H1 (cell line): Measurements from ENCODE around the gene SAP30L. TPM values are rescaled to one million over a fixed set of nuclear protein-coding genes. Genes with fewer than 3 reads are reported as not detected.

Experiments
- CTCF ChIA-PET: fragments of 300-600 bp; sonication (Branson Sonifier 250); formaldehyde crosslinking; loops from one replicate; lab custom pipeline; 2021; ENCODE audit not compliant: partially characterized antibody; lab: Charles Lee
- POLR2A ChIA-PET: fragments of 300-600 bp; sonication (Branson Sonifier 250); formaldehyde crosslinking; loops from one replicate; lab custom pipeline; 2021; ENCODE audit warnings: inconsistent platforms; ENCODE audit not compliant: partially characterized antibody; lab: Charles Lee
- DNase-seq, 2 experiments: peaks; one replicate each; pipeline versions ENCODE4 v3.0.0 to v3.0.0-alpha.2; 2010 to 2022; ENCODE audit warnings: low spot score in 2 of 2, low read depth in 1 of 2, mixed read lengths in 1 of 2
- FAIRE-seq: peaks from 2 replicates; lab custom pipeline; 2011; peaks lifted over from hg19 to GRCh38; lab: Jason Lieb, UNC
- H2AFZ ChIP-seq: 2 replicates; pipeline ENCODE4 v1.8.1; 2012; ENCODE audit warnings: low read length, inconsistent platforms
- H2AK5ac ChIP-seq: 2 replicates; pipeline ENCODE4 v1.6.1; 2013; ENCODE audit warnings: low read depth, low read length
- H2BK120ac ChIP-seq: replicated peaks from 2 replicates; pipeline ENCODE3; 2013; ENCODE audit warnings: low read depth, low read length, inconsistent platforms
- H2BK12ac ChIP-seq: 2 replicates; pipeline ENCODE4 v1.6.1; 2013; ENCODE audit warnings: low read depth, low read length
- H2BK15ac ChIP-seq: 2 replicates; pipeline ENCODE4 v1.6.1; 2013; ENCODE audit warnings: low read length
- H2BK20ac ChIP-seq: 2 replicates; pipeline ENCODE4 v1.6.1; 2013; ENCODE audit warnings: low read length
- H2BK5ac ChIP-seq: 2 replicates; pipeline ENCODE4 v1.6.1; 2013; ENCODE audit warnings: low read depth, low read length
- H3K14ac ChIP-seq: 2 replicates; pipeline ENCODE4 v1.6.1; 2013; ENCODE audit warnings: inconsistent platforms; ENCODE audit not compliant: insufficient read length
- H3K18ac ChIP-seq: 2 replicates; pipeline ENCODE4 v1.6.1; 2013; ENCODE audit warnings: low read length; ENCODE audit errors: extremely low read depth
- H3K23ac ChIP-seq: 2 replicates; pipeline ENCODE4 v1.6.1; 2013; ENCODE audit warnings: inconsistent platforms; ENCODE audit not compliant: insufficient read length
- H3K23me2 ChIP-seq: 2 replicates; pipeline ENCODE4 v1.6.1; 2013; ENCODE audit warnings: low read depth, low read length
- H3K27ac ChIP-seq: 2 replicates; pipeline ENCODE4 v1.6.1; 2011; ENCODE audit warnings: low read depth, low read length, inconsistent platforms
- H3K27me3 ChIP-seq, 4 experiments: replicated peaks in 1 of 4; 1 replicate in 1 of 4; 2 replicates in 3 of 4; pipeline versions ENCODE4 v1.6.1 to v1.8.1; 2011 to 2013; ENCODE audit warnings: low read length in 3 of 4, mild to moderate bottlenecking in 3 of 4, inconsistent platforms in 2 of 4, mixed read lengths in 2 of 4, moderate library complexity in 1 of 4; ENCODE audit not compliant: control insufficient read depth in 3 of 4, insufficient read depth in 3 of 4; ENCODE audit errors: extremely low read depth in 1 of 4
- H3K36me3 ChIP-seq, 4 experiments: 2 replicates each; pipeline versions ENCODE4 v1.6.1 to v1.8.1; 2011 to 2013; ENCODE audit warnings: mild to moderate bottlenecking in 4 of 4, low read length in 3 of 4, moderate library complexity in 2 of 4, control low read depth in 1 of 4, inconsistent platforms in 1 of 4; ENCODE audit not compliant: insufficient read depth in 4 of 4, control insufficient read depth in 2 of 4
- H3K4ac ChIP-seq: replicated peaks from 2 replicates; pipeline ENCODE3; 2013; ENCODE audit warnings: low read length, low read depth, mixed read lengths, inconsistent platforms; ENCODE audit not compliant: insufficient read length
- H3K4me1 ChIP-seq, 4 experiments: replicated peaks in 1 of 4; 1 replicate in 1 of 4; 2 replicates in 3 of 4; pipeline versions ENCODE4 v1.6.1 to v1.8.1; 2011 to 2013; ENCODE audit warnings: low read length in 3 of 4, inconsistent platforms in 2 of 4, mixed read lengths in 1 of 4; ENCODE audit not compliant: insufficient read depth in 4 of 4, control insufficient read depth in 3 of 4
- H3K4me2 ChIP-seq, 2 experiments: 2 replicates each; pipeline versions ENCODE4 v1.6.1 to v1.8.1; 2011 to 2013; ENCODE audit warnings: low read depth in 2 of 2, low read length in 2 of 2, control low read depth in 1 of 2, inconsistent platforms in 1 of 2, mild to moderate bottlenecking in 1 of 2; ENCODE audit not compliant: insufficient read depth in 1 of 2
- H3K4me3 ChIP-seq, 4 experiments: fragments of 200-600, 300-600 bp in 1 of 4; sonication (generic), shearing (Covaris generic), sonication (Bioruptor Twin) in 1 of 4; 2 replicates each; pipeline versions ENCODE4 v1.5.1 to v1.8.1; 2011 to 2016; ENCODE audit warnings: low read length in 4 of 4, low read depth in 3 of 4, control low read depth in 2 of 4, inconsistent platforms in 2 of 4, mild to moderate bottlenecking in 2 of 4, mixed read lengths in 1 of 4, moderate library complexity in 1 of 4; ENCODE audit not compliant: insufficient read depth in 2 of 4; ENCODE audit errors: extremely low read depth in 1 of 4
- H3K56ac ChIP-seq: replicated peaks from 2 replicates; pipeline ENCODE3; 2013; ENCODE audit warnings: low read depth, mild to moderate bottlenecking, mixed read lengths, low read length, inconsistent platforms; ENCODE audit not compliant: insufficient read length
- H3K79me1 ChIP-seq: 2 replicates; pipeline ENCODE4 v1.6.1; 2013; ENCODE audit warnings: low read depth, low read length, control low read depth
- H3K79me2 ChIP-seq, 2 experiments: 2 replicates each; pipeline versions ENCODE4 v1.6.1 to v1.8.1; 2012 to 2013; ENCODE audit warnings: low read length in 2 of 2, mild to moderate bottlenecking in 2 of 2, inconsistent platforms in 1 of 2; ENCODE audit not compliant: insufficient read depth in 2 of 2, control insufficient read depth in 1 of 2
- H3K9ac ChIP-seq, 4 experiments: replicated peaks in 1 of 4; 1 replicate in 1 of 4; 2 replicates in 3 of 4; pipeline versions ENCODE4 v1.6.1 to v1.8.1; 2011 to 2013; ENCODE audit warnings: low read depth in 3 of 4, low read length in 3 of 4, control low read depth in 2 of 4, mild to moderate bottlenecking in 2 of 4, moderate library complexity in 2 of 4, inconsistent platforms in 1 of 4; ENCODE audit errors: extremely low read depth in 1 of 4
- H3K9me3 ChIP-seq, 2 experiments: 2 replicates each; pipeline versions ENCODE4 v1.6.1 to v1.8.1; 2012 to 2013; ENCODE audit warnings: mild to moderate bottlenecking in 2 of 2, moderate library complexity in 2 of 2, control low read depth in 1 of 2, inconsistent platforms in 1 of 2, low read depth in 1 of 2, low read length in 1 of 2, mixed read lengths in 1 of 2; ENCODE audit not compliant: insufficient read depth in 2 of 2
- H4K20me1 ChIP-seq, 2 experiments: replicated peaks in 1 of 2; 2 replicates each; pipeline versions ENCODE3 to v1.8.1; 2011 to 2013; ENCODE audit warnings: inconsistent platforms in 2 of 2, low read length in 2 of 2, mild to moderate bottlenecking in 1 of 2; ENCODE audit not compliant: insufficient read depth in 2 of 2, control insufficient read depth in 1 of 2
- H4K5ac ChIP-seq: 2 replicates; pipeline ENCODE4 v1.6.1; 2013; ENCODE audit warnings: low read length, low read depth, mixed read lengths, inconsistent platforms; ENCODE audit not compliant: insufficient read length
- H4K8ac ChIP-seq: 2 replicates; pipeline ENCODE4 v1.8.0; 2013; ENCODE audit warnings: mild to moderate bottlenecking, moderate library complexity, low read length, inconsistent platforms; ENCODE audit not compliant: insufficient read depth; ENCODE audit errors: extremely low read depth
- H4K91ac ChIP-seq: replicated peaks from 2 replicates; pipeline ENCODE3; 2013; ENCODE audit warnings: low read length, mixed read lengths, inconsistent platforms; ENCODE audit not compliant: insufficient read length
- ATF2 ChIP-seq: IDR thresholded peaks from 2 replicates; pipeline ENCODE4 v1.6.1; 2012; ENCODE audit warnings: low read length, inconsistent platforms
- CTBP2 ChIP-seq: IDR thresholded peaks from 2 replicates; pipeline ENCODE4 v1.7.0; 2011; ENCODE audit warnings: borderline replicate concordance, mild to moderate bottlenecking, moderate library complexity, mixed read lengths, low read length; ENCODE audit not compliant: insufficient read depth, insufficient read length
- KDM1A ChIP-seq: fragments of 200-600, 300-600 bp; sonication (generic); IDR thresholded peaks from 2 replicates; pipeline ENCODE4 v1.7.1; 2016; ENCODE audit warnings: mild to moderate bottlenecking, low read length, borderline replicate concordance
- RFX5 ChIP-seq: IDR thresholded peaks from 2 replicates; pipeline ENCODE4 v1.6.1; 2011; ENCODE audit warnings: low read depth, low read length, improper control_type of control experiment, borderline replicate concordance
- SIRT6 ChIP-seq: IDR thresholded peaks from one replicate; pipeline ENCODE4 v1.7.1; 2012; ENCODE audit warnings: low read length, inconsistent platforms
- SP2 ChIP-seq: IDR thresholded peaks from 2 replicates; pipeline ENCODE4 v1.6.1; 2012; ENCODE audit warnings: mild to moderate bottlenecking, low read length, inconsistent platforms
- SRF ChIP-seq: IDR thresholded peaks from 2 replicates; pipeline ENCODE4 v1.6.1; 2011; ENCODE audit warnings: mild to moderate bottlenecking, low read depth, low read length, moderate library complexity
- TBP ChIP-seq: IDR thresholded peaks from 2 replicates; pipeline ENCODE4 v1.6.1; 2011; ENCODE audit warnings: low read depth, low read length, improper control_type of control experiment
- WGBS, 2 experiments: shearing (Covaris generic) in 1 of 2; methylation state at CpG; one replicate each; pipeline versions ENCODE4 v1.1.6 to v1.1.7; 2013 to 2015; ENCODE audit warnings: low lambda C conversion rate in 2 of 2, mixed read lengths in 2 of 2, inconsistent platforms in 1 of 2, low coverage in 1 of 2, missing lambda C conversion rate in 1 of 2; ENCODE audit not compliant: insufficient replicate concordance in 2 of 2, insufficient coverage in 1 of 2, insufficient read length in 1 of 2; ENCODE audit errors: extremely low coverage in 1 of 2, missing lambda C conversion rate in 1 of 2; 5-methylcytosine and 5-hydroxymethylcytosine counted together
- polyA plus RNA-seq, 7 experiments: library from polyadenylated mRNA; depleted of rRNA in 3 of 7; stranded (reverse) in 5 of 7; unstranded in 2 of 7; fragments of >200 nt in 5 of 7; fragments of 200-250 nt in 2 of 7; gene quantifications; 1 replicate in 5 of 7; 2 replicates in 1 of 7; 4 replicates in 1 of 7; pipeline versions ENCODE4 v1.2.1 to v1.2.3, GENCODE V29; 2011 to 2013; ENCODE audit warnings: missing spikeins in 2 of 7, mixed read lengths in 2 of 7
- total RNA-seq: library from RNA; stranded (reverse); fragmentation: NEBNext Ultra II Directional; extraction: Animal tissue kit (Norgen Biotek cat#: 25700); gene quantifications from 2 replicates; pipeline ENCODE4 v1.2.1, GENCODE V29; 2021

Gene SAP30L
- total and polyA plus RNA-seq, 2 of the 8 experiments (the other 6 are each of a cell fraction or from before 2014, with no cell fraction given): 12.2 to 31.5 TPM

DNA sequence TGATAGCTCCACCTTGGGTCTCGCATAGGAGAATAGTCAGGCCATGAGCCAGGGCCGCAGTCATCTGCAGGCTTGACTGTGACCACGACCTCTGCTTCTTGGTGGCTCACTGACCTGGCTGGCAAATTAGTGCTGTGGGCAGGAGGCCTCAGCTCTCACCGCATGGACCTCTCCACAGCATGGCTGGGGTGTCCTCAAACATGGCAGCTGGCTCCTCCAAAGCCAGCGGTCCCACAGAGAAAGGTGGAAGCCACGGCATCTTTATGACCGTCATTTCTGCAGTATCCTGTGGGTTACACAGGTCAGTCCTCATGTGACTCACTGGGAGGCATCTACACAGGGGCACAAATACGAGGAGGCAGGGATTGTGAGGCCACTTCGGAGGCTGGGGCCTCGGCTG, 43.2 kb upstream of the SAP30L start:
- no peaks in the 10 kb centered on the region; the same call in 1 of the 2 replicates for H3K79me1 ChIP-seq
- ChIA-PET CTCF (interaction anchor here (0.6 to 7.5 kb wide), 10 partner anchors 19 to 427 kb away, joined by 3 to 61 read pairs (median 18); partner anchors contain the start of gene GALNT10), POLR2A (no interaction called here)
- no peaks in the 10 kb centered on the region for H3K4me1 ChIP-seq
- H4K91ac ChIP-seq: no peak overlapping the region
- no peaks in the 10 kb centered on the region for H3K79me2 ChIP-seq
- H2AK5ac ChIP-seq: no peak overlapping the region
- no peak overlapping the region for H4K5ac ChIP-seq
- FAIRE-seq: no peak
- no peak overlapping the region for H4K8ac ChIP-seq
- H2BK5ac ChIP-seq: no peak overlapping the region
- no peak for DNase-seq
- H3K9ac ChIP-seq: no peak overlapping the region
- no peak overlapping the region for H2BK120ac ChIP-seq
- no peak overlapping the region for H2BK12ac ChIP-seq
- H3K56ac ChIP-seq: no peak overlapping the region
- peaks cover 0 to 2% of the 10 kb centered on the region in 2 experiments for H4K20me1 ChIP-seq
- no peaks in the 10 kb centered on the region for H3K23me2 ChIP-seq
- H2AFZ ChIP-seq: no peak overlapping the region
- no peak overlapping the region for H3K27ac ChIP-seq
- no peak overlapping the region for H3K4ac ChIP-seq
- H3K23ac ChIP-seq: no peak overlapping the region
- no peak overlapping the region for H2BK20ac ChIP-seq
- H3K9me3 ChIP-seq: no peaks in the 10 kb centered on the region
- H3K4me2 ChIP-seq: no peak overlapping the region
- H3K36me3 ChIP-seq: no peaks in the 10 kb centered on the region
- no peak overlapping the region for H2BK15ac ChIP-seq
- WGBS, 2 experiments: 89% methylated on average over 10 of the region's 10 CpGs; no CpG with 5 or more reads in 1 of the 2 experiments
- H3K14ac ChIP-seq: no peak overlapping the region
- no peaks in the 10 kb centered on the region; a peak in 1 of 7 replicates for H3K27me3 ChIP-seq
- no peak overlapping the region for H3K18ac ChIP-seq
- no peak overlapping the region for H3K4me3 ChIP-seq
- TF ChIP-seq ATF2: no peak
- no peak for TF ChIP-seq SP2
- no peak for TF ChIP-seq SIRT6
- TF ChIP-seq CTBP2: no peak
- TF ChIP-seq TBP: no peak
- TF ChIP-seq SRF: no peak
- no peak for TF ChIP-seq KDM1A
- no peak for TF ChIP-seq RFX5
